Body of pancreas (tissue), 4 donors: ENCODE results near the gene SUB1.

ENCODE experiments used
- CTCF ChIP-seq, 7 experiments: fragments of 450-650 bp in 4 of 7; fragments of 200-600 bp in 3 of 7; sonication (generic) in 3 of 7; IDR thresholded peaks; one replicate each; pipeline ENCODE4 v1.5.1; 2016 to 2019; ENCODE audit warnings: antibody characterized with exemption in 7 of 7
- POLR2A ChIP-seq, 3 donors: fragments of 450-650 bp; IDR thresholded peaks; one replicate each; pipeline ENCODE4 v1.6.1; 2016; ENCODE audit warnings: antibody characterized with exemption in 3 of 3, mild to moderate bottlenecking in 2 of 3

GRCh38 chr5:32584646-32585045, 711 bp upstream of the SUB1 start:
- no peak for TF ChIP-seq CTCF (IDR thresholded peaks at IDR 0.05)
- no peak for TF ChIP-seq POLR2A (IDR thresholded peaks at IDR 0.05)
